ENCODE measurements around the gene NGLY1. TPM values are rescaled to one million over a fixed set of nuclear protein-coding genes. Genes with fewer than 3 reads are reported as not detected.

The NGLY1 gene
- total RNA-seq, 1 experiment from 2014 or later, result 45.4 TPM

DNA sequence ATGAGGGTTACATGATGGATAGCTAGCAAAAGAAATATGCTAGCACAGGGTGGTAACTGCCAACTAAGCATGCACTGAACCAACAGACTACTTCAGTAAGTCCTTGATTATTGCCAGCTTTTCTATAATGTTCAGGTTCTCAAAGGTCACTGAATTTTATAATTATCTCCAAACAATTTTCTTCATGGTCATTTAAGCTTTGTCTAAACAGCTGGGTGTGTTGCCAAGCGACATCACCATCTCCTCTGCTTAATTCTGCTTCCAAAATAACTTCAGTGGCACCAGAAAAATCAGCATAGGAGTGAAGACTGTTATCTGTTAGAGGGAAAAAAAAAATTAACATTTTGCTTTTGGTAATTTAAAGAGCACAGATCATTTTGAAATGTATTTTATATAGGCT lies 63.9 kb downstream of the NGLY1 start:
- ChIA-PET CTCF (no interaction called here), POLR2A (no interaction called here)
- DNase-seq (ENCODE audit: unreplicated experiment), result no peak
- H3K4me3 Mint-ChIP-seq (ENCODE audit: unreplicated experiment), result no peak overlapping the region
- H3K4me1 Mint-ChIP-seq (ENCODE audit: insufficient read depth, unreplicated experiment), result no peaks in the 10 kb centered on the region
- H3K36me3 Mint-ChIP-seq (ENCODE audit: insufficient read depth, unreplicated experiment), result peaks cover 11% of the 10 kb centered on the region
- no peaks in the 10 kb centered on the region for H3K27me3 Mint-ChIP-seq (ENCODE audit: insufficient read depth, unreplicated experiment)
- no peaks in the 10 kb centered on the region for H3K9me3 Mint-ChIP-seq (ENCODE audit: unreplicated experiment)
- TF ChIP-seq, protein P1, sequence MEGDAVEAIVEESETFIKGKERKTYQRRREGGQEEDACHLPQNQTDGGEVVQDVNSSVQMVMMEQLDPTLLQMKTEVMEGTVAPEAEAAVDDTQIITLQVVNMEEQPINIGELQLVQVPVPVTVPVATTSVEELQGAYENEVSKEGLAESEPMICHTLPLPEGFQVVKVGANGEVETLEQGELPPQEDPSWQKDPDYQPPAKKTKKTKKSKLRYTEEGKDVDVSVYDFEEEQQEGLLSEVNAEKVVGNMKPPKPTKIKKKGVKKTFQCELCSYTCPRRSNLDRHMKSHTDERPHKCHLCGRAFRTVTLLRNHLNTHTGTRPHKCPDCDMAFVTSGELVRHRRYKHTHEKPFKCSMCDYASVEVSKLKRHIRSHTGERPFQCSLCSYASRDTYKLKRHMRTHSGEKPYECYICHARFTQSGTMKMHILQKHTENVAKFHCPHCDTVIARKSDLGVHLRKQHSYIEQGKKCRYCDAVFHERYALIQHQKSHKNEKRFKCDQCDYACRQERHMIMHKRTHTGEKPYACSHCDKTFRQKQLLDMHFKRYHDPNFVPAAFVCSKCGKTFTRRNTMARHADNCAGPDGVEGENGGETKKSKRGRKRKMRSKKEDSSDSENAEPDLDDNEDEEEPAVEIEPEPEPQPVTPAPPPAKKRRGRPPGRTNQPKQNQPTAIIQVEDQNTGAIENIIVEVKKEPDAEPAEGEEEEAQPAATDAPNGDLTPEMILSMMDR (IDR thresholded peaks at IDR 0.05; ENCODE audit: unreplicated experiment), result no peak
- intact Hi-C loops (cut with micrococcal nuclease), result no loop called here
- BruUV-seq (replicated peaks), result TSS peak; percentile 63
- no peak overlapping the region for H3K27ac Mint-ChIP-seq (ENCODE audit: low read depth, unreplicated experiment)

DNA sequence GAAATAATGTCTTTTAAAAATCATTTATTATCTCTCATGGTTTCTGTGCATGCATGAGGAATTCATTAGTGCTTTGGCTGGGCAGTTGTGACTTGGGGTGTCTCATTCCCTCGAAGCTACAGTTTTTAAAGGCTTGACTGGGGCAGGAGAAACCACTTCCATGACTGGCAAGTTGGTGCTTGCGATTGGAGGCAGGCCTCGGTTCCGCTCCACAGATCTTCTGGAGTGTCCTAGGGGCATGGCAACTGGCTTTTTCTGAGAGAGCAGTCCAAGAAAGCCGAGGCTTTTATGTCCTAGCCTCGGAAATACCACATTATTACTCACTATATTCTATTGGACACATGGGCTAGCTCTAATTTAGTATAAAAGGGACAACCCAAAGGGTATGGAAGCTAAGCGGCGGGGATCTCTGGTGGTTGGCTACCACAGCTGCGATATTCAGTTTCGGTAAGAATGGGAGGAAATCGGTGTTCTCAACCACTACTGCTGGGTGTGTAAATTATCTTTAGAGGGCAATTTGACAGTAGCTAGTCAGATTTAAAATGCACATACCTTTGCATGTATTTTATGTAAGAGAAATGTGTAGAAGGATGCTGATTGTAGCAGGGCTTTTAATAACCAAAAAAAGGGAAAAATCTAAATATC lies 69.8 kb downstream of the NGLY1 start:
- no peaks in the 10 kb centered on the region for H3K27me3 Mint-ChIP-seq (ENCODE audit: insufficient read depth, unreplicated experiment)
- H3K9me3 Mint-ChIP-seq (ENCODE audit: unreplicated experiment), result peaks cover 6% of the 10 kb centered on the region
- POLR2A ChIA-PET, result interaction anchor here (0.6 to 0.7 kb wide), 2 partner anchors 23 to 1402 kb away, joined by 3 to 6 read pairs; no protein-coding TSS in a partner anchor
- no peak overlapping the region for H3K4me3 Mint-ChIP-seq (ENCODE audit: unreplicated experiment)
- peak; percentile 13 for DNase-seq (ENCODE audit: unreplicated experiment)
- intact Hi-C loops (cut with micrococcal nuclease), result no loop called here
- TF ChIP-seq, protein P1 (IDR thresholded peaks at IDR 0.05; ENCODE audit: unreplicated experiment), result no peak
- no TSS peak for BruUV-seq (replicated peaks)
- H3K4me1 Mint-ChIP-seq (ENCODE audit: insufficient read depth, unreplicated experiment), result no peaks in the 10 kb centered on the region
- CTCF ChIA-PET, result no interaction called here
- H3K27ac Mint-ChIP-seq (ENCODE audit: low read depth, unreplicated experiment), result no peak overlapping the region
- no peaks in the 10 kb centered on the region for H3K36me3 Mint-ChIP-seq (ENCODE audit: insufficient read depth, unreplicated experiment)

DNA sequence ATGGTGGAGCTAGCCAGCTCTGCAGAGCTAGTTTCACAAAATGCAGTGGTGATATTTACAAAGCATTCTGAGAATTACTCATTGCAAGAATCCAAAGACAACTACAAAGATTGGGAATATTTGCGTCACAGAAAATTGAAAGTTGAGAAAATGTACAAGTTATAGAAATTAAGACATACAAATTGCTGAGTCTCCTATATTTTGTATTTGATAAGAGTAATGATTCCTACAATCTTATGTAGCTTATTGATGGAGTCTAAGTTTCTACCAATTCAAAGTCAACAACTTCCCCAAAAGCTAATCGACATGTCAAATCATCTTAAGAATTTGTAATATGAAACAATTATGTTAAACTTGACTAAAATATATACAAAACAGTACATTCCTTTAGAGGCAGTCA lies 72.2 kb downstream of the NGLY1 start:
- H3K9me3 Mint-ChIP-seq (ENCODE audit: unreplicated experiment), result peaks cover 6% of the 10 kb centered on the region
- intact Hi-C loops (cut with micrococcal nuclease), result no loop called here

DNA sequence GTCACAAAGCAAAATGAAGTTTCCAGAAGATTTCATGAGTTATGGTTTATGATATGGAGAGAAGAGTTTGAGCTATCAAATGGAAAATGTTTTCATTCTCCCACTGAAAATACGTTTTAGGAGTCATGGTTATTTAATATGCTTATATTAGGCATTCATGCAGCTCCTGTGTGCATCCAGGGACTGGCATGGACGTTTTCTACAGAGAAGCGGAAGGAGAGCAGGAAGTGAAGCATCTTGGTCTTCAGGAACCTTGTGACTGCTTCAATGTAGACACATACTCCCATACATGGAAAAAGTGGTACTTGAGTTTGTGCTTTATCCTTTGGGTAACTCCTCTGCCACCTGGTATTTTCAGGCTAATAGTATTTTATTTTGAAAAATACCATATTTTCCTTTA lies 75.2 kb downstream of the NGLY1 start:
- Mint-ChIP-seq H3K27ac (ENCODE audit: low read depth, unreplicated experiment) (no peak overlapping the region), H3K4me3 (ENCODE audit: unreplicated experiment) (no peak overlapping the region), H3K9me3 (ENCODE audit: unreplicated experiment) (peaks cover 6% of the 10 kb centered on the region), H3K36me3 (ENCODE audit: insufficient read depth, unreplicated experiment) (no peaks in the 10 kb centered on the region), H3K27me3 (ENCODE audit: insufficient read depth, unreplicated experiment) (no peaks in the 10 kb centered on the region), H3K4me1 (ENCODE audit: insufficient read depth, unreplicated experiment) (no peaks in the 10 kb centered on the region)
- CTCF ChIA-PET, result interaction anchor here (0.7 kb wide), 1 partner anchor 19 kb away, joined by 3 read pairs; no protein-coding TSS in a partner anchor
- POLR2A ChIA-PET, result no interaction called here
- no peak for DNase-seq (ENCODE audit: unreplicated experiment)
- no TSS peak for BruUV-seq (replicated peaks)
- TF ChIP-seq, protein P1 (IDR thresholded peaks at IDR 0.05; ENCODE audit: unreplicated experiment), result no peak
- intact Hi-C loops (cut with micrococcal nuclease), result no loop called here

More for the DNA sequence above, 72.2 kb downstream of the NGLY1 start:
- Mint-ChIP-seq H3K27ac (ENCODE audit: low read depth, unreplicated experiment) (no peak overlapping the region), H3K36me3 (ENCODE audit: insufficient read depth, unreplicated experiment) (no peaks in the 10 kb centered on the region), H3K4me3 (ENCODE audit: unreplicated experiment) (no peak overlapping the region), H3K27me3 (ENCODE audit: insufficient read depth, unreplicated experiment) (no peaks in the 10 kb centered on the region), H3K4me1 (ENCODE audit: insufficient read depth, unreplicated experiment) (no peaks in the 10 kb centered on the region)
- BruUV-seq (replicated peaks), result no TSS peak
- DNase-seq (ENCODE audit: unreplicated experiment), result no peak
- CTCF ChIA-PET, result interaction anchor here (0.7 kb wide), 1 partner anchor 63 kb away, joined by 3 read pairs; no protein-coding TSS in a partner anchor
- TF ChIP-seq, protein P1 (IDR thresholded peaks at IDR 0.05; ENCODE audit: unreplicated experiment), result no peak
- POLR2A ChIA-PET, result interaction anchor here (1.5 kb wide), 1 partner anchor 17 kb away, joined by 3 read pairs; no protein-coding TSS in a partner anchor

Measured in MCF 10A (cell line).